Measurements from ENCODE around the gene FAM210B. TPM values are rescaled to one million over a fixed set of nuclear protein-coding genes. Genes with fewer than 3 reads are reported as not detected.

The FAM210B gene
- total and polyA plus RNA-seq, 9 of the 15 experiments (the other 6 are each of a cell fraction or from before 2014, with no cell fraction given) = 12.1 to 87.3 (median 47.6) TPM

- no peak for TF ChIP-seq FOXJ3 (CRISPR knock-in tag; IDR thresholded peaks at IDR 0.05)
- 0 out of 2 replicates have a peak, but pooled peaks have one; percentile 31 for TF ChIP-seq DMBX1 (CRISPR knock-in tag; IDR thresholded peaks at IDR 0.05; ENCODE audit: borderline replicate concordance)
- DNase-seq (ENCODE audit: extremely low read depth in 1 of 4, low spot score in 3 of 4) (no peak), FAIRE-seq (peak; percentile 71), ATAC-seq (peak; percentile 66)
- H3K9ac ChIP-seq (ENCODE audit: insufficient read depth in 1 of 2, low read depth in 2 of 2, low read length in 2 of 2) = peak overlapping the region; percentile 23 to 30; a peak in 2 of 4 replicates
- H3K4me2 ChIP-seq (ENCODE audit: insufficient read depth, low read length) = peak overlapping the region; percentile 10; the same call in 1 of the 2 replicates
- CTCF ChIA-PET (ENCODE audit: low intra/inter-chr PET ratio) = no interaction called here
- H3K79me2 ChIP-seq (ENCODE audit: control insufficient read depth, insufficient read depth, low read length) = peaks cover 87% of the 10 kb centered on the region
- H3K9me3 ChIP-seq (replicated peaks; ENCODE audit: control insufficient read depth, insufficient read depth, low read depth, low read length) = no peaks in the 10 kb centered on the region
- intact Hi-C loops (cut with micrococcal nuclease) = no loop called here
- H3K27me3 ChIP-seq (ENCODE audit: control insufficient read depth in 2 of 2, insufficient read depth in 2 of 2, low read length in 2 of 2) = no peaks in the 10 kb centered on the region
- no peak overlapping the region for H2AFZ ChIP-seq (ENCODE audit: low read depth, low read length)
- H4K20me1 ChIP-seq (replicated peaks; ENCODE audit: control insufficient read depth, insufficient read depth, low read length) = no peaks in the 10 kb centered on the region
- in situ Hi-C loops (cut with MboI) = no loop called here
- no peaks in the 10 kb centered on the region for H3K9me1 ChIP-seq (ENCODE audit: control insufficient read depth, insufficient read depth, low read length)
- WGBS (ENCODE audit: insufficient coverage, low coverage, missing lambda C conversion rate) = 64% methylated on average over 8 of the region's 8 CpGs
- peaks cover 91% of the 10 kb centered on the region for H3K36me3 ChIP-seq (ENCODE audit: control insufficient read depth, insufficient read depth, low read length)
- POLR2A ChIA-PET = interaction anchor here (0.7 to 2.8 kb wide), 2 partner anchors 8 to 10 kb away, joined by 4 to 21 read pairs; partner anchors contain the start of genes AURKA and CSTF1
- H3K4me1 ChIP-seq (replicated peaks in 1 of 2; ENCODE audit: control insufficient read depth in 2 of 2, insufficient read depth in 2 of 2, low read length in 2 of 2) = peaks cover 0 to 16% of the 10 kb centered on the region in 2 experiments; a peak in 2 of 5 replicates
- BruUV-seq (replicated peaks) = no TSS peak
- peak overlapping the region; percentile 18 for H3K27ac ChIP-seq (ENCODE audit: extremely low read depth, low read depth, low read length)
- no peak overlapping the region for H3K4me3 ChIP-seq
Measured at GRCh38 chr20:56383334-56383733, 24.6 kb downstream of the FAM210B start.

DNA sequence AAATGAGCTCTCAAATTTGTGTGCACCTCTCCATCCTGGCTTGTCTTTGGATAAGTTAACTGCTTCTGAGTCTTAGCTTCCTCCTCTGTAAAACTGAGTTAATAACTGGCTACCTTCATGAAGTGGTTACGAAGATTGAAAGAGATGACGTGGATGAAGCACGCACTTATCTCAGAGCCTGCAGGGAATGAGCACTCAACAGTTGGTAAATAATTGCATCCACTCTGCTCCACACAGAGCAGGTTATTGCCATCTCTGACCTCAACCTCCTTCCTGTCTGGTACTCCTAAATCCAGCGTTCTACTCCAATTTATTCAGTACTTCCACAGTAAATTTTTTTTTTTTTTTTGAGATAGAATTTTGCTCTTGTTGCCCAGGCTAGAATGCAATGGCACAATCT, 26.4 kb downstream of the FAM210B start:
- H3K27me3 ChIP-seq (ENCODE audit: control insufficient read depth in 2 of 2, insufficient read depth in 2 of 2, low read length in 2 of 2) = no peaks in the 10 kb centered on the region
- H3K27ac ChIP-seq (ENCODE audit: extremely low read depth, low read depth, low read length) = no peak overlapping the region
- no peak overlapping the region for H2AFZ ChIP-seq (ENCODE audit: low read depth, low read length)
- peak; percentile 41 for ATAC-seq
- 60% methylated on average over 4 of the region's 4 CpGs for WGBS (ENCODE audit: insufficient coverage, low coverage, missing lambda C conversion rate)
- peaks cover 3% of the 10 kb centered on the region for H3K9me1 ChIP-seq (ENCODE audit: control insufficient read depth, insufficient read depth, low read length)
- no peak overlapping the region for H3K4me2 ChIP-seq (ENCODE audit: insufficient read depth, low read length)
- BruUV-seq (replicated peaks) = no TSS peak
- peaks cover 93% of the 10 kb centered on the region for H3K36me3 ChIP-seq (ENCODE audit: control insufficient read depth, insufficient read depth, low read length)
- no peak for TF ChIP-seq EP300 (IDR thresholded peaks at IDR 0.05; ENCODE audit: low read length)
- TF ChIP-seq SMAD1 (IDR thresholded peaks at IDR 0.05; ENCODE audit: low read depth, low read length, partially characterized antibody) = no peak
- TF ChIP-seq ZKSCAN8 (CRISPR knock-in tag; IDR thresholded peaks at IDR 0.05) = peak; percentile 36; the same call in 1 of the 2 replicates
- H4K20me1 ChIP-seq (replicated peaks; ENCODE audit: control insufficient read depth, insufficient read depth, low read length) = no peaks in the 10 kb centered on the region
- H3K9ac ChIP-seq (ENCODE audit: insufficient read depth in 1 of 2, low read depth in 2 of 2, low read length in 2 of 2) = no peak overlapping the region
- no peak for DNase-seq (ENCODE audit: extremely low read depth in 1 of 4, low spot score in 3 of 4)
- in situ Hi-C loops (cut with MboI) (no loop called here), intact Hi-C loops (cut with micrococcal nuclease) (no loop called here)
- H3K4me3 ChIP-seq = no peak overlapping the region
- H3K79me2 ChIP-seq (ENCODE audit: control insufficient read depth, insufficient read depth, low read length) = peaks cover 91% of the 10 kb centered on the region
- ChIA-PET POLR2A (interaction anchor here (0.6 to 1.3 kb wide), 6 partner anchors 10 to 151 kb away, joined by 3 to 6 read pairs (median 4); no protein-coding TSS in a partner anchor), CTCF (ENCODE audit: low intra/inter-chr PET ratio) (no interaction called here)
- peaks cover 0 to 23% of the 10 kb centered on the region in 2 experiments; a peak in 2 of 5 replicates for H3K4me1 ChIP-seq (replicated peaks in 1 of 2; ENCODE audit: control insufficient read depth in 2 of 2, insufficient read depth in 2 of 2, low read length in 2 of 2)
- no peaks in the 10 kb centered on the region for H3K9me3 ChIP-seq (replicated peaks; ENCODE audit: control insufficient read depth, insufficient read depth, low read depth, low read length)
- no peak for FAIRE-seq
